HG02759 (cell line): ENCODE data around the gene PARS2.

Experiments
- ATAC-seq: cut with Tn5 transposase; IDR thresholded peaks from one replicate; pipeline ENCODE4 v1.9.1; 2021; ENCODE audit warnings: mild to moderate bottlenecking, moderate library complexity; ENCODE audit not compliant: unreplicated experiment

The PARS2 gene

GRCh38 chr1:54800041-54800898, 35.9 kb upstream of the PARS2 start:
- ATAC-seq: no peak

- peak; percentile 52 for ATAC-seq
These were observed 34.7 kb upstream of the PARS2 start for GRCh38 chr1:54798769-54799641.

DNA sequence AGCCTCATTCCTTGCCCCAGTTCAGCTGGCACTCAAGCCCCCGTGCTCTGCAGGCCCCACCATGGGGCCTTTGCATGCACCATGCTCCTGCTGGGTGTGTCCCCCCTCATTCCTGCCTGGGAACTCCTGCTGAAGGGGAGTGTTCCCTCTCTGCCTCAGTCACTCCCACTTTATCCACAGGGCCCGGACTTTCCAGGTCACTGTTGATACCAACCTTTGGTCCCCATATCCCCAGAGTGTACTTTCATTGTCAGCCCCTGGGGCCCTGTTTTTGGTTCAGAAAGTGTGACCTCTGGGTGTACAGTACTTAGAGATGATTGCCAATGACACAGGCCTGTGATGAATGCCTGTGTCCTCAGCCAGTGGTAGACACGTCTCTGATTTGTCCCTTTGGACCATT, 33.9 kb upstream of the PARS2 start:
- no peak for ATAC-seq

- ATAC-seq: no peak
These were observed 32.6 kb upstream of the PARS2 start for GRCh38 chr1:54796902-54797301.

DNA sequence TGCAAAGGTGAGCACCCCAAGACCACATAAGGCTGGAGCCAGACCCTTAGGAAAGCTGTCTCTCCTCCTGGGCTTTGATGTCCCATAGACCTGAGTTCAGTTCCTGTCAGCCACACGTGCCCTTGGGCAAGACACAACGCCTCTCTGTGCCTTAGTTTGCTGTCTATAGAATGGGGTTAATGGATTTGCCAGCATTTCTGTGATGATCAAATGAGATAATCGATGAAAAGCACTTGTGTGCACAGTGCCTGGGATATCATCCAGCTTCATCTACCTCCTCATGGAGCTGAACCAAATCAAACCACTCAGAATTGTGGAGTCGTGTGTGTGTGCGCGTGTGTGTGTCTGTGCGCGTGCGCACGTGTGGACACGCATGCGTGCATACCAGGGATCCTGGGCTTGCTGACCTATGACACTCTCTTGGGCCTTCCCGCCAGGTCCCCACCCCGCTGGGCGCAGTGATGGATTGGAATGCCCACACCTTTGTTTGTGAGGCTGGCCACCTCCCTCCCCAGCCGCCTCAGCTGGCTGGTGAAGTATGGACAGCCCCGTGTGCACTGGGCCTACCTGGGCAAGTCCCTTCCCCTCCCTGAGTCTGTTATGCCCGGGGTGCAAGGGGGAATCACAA, 31.6 kb upstream of the PARS2 start:
- no peak for ATAC-seq

GRCh38 chr1:54795356-54795665, 31.0 kb upstream of the PARS2 start:
- no peak for ATAC-seq

DNA sequence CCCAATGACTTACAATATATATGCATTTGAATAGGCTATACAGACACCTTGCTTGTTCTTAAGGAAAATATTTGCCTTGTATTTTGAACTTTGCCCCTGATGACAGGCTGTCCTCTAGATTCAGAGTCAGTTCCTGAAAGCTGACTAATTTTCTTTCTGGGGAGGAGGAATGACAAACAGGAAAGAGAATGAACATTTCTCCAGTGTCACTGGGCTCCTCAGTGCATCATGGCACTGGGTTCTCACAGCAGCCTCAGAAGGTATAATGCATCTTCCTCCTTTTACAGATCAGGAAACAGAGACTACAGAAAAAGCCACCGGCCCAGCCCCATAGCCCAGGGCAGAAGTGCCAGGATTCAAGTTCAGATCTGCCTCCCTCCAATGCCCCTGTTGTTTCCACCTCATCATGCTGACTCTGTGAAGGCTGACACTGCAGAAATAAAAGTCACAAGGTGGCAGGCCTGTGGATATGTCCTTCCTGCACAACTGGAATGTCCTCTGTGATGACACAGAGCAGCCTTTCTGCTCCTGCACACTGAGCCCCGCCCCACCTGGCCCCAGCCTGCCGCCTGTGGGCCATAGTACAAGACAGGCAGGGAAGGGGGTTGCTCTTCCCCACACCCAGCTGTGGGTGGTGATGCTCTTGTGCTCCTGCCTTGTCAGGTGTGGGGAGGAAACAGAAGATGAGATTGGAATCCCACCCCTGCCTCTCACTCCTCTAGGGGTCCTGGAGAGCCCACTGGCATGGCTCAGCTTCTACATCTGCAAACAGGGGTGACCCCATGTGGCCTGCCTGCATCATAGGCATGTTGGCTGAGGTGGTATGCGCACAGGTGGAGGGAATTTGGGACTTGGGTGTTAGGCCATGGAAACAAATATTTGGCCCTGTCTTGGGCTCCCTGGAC, 30.4 kb upstream of the PARS2 start:
- ATAC-seq: no peak

DNA sequence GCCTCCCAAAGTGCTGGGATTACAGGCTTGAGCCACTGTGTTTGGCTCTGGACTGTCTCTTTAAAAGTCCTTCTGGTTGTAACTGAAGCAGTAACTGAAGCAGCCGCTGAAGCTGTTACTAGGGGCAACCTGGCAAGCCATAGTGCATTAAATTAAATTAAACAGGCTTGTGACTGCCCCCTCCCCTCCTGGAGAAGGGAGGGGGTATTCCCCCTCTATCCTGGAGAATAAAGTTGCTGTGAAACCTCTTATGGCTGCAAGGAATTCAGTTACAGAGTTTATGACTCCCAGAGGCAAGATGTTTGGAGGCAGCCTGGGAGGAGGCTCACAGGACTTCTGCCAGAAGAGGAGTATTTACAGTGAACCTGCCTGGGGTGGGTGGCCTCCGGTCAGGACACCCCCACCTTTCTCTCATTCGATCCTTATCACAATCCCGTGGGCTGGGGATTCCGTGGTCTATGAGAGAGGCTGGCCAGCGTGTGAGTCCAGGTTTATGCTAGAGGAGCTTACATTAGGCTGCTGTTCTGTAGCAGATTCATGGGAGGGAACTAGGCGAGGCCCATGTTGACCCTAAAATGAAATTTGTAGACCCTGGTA, 28.5 kb upstream of the PARS2 start:
- ATAC-seq: no peak

DNA sequence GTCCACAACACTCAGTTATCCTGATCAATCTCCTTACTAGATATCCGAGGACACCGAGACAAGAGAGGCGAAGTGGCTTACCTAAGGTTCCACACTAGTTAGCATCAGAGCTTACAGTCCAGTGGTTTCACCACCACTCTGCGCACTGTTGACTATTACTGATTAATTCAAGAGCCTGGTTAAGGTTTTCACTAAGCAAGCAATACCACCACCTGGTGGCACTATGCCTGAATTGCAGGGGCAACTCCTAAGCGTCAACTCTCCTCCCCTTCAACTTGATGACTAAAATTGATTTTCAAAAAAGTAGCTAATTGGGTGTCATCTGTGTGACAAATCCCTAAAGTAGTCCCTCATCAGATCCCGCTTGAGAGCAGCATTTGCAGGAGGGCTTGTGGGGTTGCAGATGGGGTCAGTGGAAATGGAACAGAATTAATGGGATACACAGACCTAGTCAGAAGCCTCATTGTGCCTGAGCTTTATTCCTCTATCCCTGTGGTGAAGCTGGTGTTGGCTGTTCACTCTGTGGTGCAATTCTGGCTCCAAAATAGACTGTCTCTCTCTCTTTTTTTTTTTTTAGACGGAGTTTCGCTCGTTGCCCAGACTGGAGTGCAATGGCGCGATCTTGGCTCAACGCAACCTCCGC, 27.7 kb upstream of the PARS2 start:
- no peak for ATAC-seq

- ATAC-seq: no peak
These were observed 24.1 kb upstream of the PARS2 start for GRCh38 chr1:54788459-54788858.

DNA sequence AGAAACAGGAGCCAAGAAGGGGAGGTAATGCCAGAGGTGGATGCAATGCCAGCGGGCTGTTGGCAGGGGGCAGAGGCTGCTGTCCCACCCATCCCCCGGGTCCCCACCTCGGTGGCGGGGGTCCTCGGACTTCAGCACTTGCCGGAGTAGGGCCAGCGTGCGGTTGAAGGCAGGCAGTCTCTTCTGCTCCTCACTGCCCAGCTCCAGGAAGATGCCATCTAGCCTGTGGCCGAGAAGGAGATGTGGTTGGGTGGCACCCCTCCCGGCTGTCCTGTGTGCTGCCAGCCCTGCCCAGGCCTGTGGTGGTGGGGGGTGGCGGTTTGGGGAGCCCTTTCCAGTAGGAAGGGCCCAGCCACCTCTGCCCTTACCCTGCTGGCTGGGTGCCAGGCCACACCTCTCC, 23.3 kb upstream of the PARS2 start:
- ATAC-seq: no peak

DNA sequence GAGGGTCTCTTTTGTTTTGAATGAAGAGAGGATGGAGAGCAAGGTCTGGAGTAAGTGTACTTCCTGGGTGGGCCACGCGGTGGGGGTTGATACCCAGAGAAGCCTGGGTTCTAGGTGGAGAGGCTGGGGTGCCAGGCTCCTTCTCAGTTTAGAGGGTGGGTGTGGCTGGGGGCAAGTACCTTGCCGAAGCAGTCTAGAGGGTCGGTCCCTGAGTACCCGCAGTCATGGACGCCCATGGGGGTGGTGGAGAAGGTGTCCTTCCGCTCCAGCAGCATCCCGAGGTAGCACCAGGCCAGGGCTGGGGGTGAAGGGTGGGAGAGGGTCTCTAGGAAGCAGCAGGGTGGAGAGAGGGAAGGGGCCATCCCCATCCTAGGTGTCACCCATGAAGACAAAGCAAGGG, 22.5 kb upstream of the PARS2 start:
- no peak for ATAC-seq

DNA sequence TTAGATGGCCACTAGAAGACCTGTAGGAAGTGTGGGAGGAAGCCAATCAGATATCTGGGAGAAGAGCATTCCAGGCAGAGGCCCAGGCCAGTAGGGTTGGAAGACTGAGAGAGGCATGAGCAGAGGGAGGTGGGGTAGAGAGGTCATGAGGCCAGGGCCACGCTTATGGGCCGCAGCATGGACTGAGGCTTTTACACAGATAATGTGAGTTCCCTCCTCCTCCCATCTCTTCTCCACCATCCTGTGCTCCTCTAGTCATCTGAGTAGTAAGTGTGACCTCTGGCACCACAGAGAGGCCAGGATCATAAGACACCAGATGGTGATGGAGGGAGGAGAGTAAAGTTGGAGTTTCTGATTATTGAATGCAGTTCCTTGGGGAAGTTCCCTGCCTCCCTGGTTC, 19.7 kb upstream of the PARS2 start:
- no peak for ATAC-seq

DNA sequence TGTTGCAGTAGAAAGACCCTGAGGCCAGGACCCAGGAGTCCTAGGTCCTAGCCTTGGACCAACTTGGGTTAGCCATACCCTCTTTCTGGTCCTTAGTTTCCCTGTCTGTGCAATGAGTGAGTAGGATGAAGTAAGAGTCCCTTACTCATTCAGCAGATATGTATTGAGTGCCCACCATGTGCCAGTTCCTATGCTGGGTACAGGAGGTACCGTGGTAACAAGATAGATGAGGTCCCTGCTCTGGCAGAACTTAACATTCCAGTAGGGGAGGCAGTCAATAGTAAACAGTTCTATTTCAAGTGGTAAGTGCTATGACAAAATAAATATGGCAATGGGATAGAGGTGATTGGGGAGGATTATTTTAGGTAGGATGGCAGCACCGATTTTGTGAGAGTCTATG, 18.3 kb upstream of the PARS2 start:
- ATAC-seq: no peak

GRCh38 chr1:54782156-54782555, 17.8 kb upstream of the PARS2 start:
- ATAC-seq: no peak

- ATAC-seq: no peak
These were observed 16.9 kb upstream of the PARS2 start for GRCh38 chr1:54781023-54781723.

DNA sequence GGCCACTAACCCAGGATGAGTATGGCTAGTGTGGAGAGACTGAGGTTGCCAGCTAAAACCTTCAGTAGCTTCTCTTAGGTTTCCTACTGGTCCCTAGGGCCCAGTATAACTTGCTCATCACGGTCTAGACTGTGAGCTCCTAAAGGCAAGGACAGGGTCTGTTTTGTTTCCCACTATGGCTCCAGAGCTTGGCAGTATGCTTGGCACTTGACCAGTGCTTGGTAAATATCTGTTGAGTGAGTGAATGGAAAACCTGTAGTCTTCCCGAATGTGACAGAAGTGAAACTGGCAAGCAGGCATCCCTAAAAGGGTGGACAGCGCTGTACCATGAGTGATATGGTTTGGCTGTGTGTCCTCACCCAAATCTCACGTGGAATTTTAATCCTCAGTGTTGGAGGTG, 13.1 kb upstream of the PARS2 start:
- no peak for ATAC-seq

GRCh38 chr1:54777011-54777410, 12.7 kb upstream of the PARS2 start:
- no peak for ATAC-seq
